ENCODE data around the gene NDUFS5.
"Not testable (repeated sequence)": the region's sequence is repeated elsewhere in the genome, so short reads cannot be mapped to it uniquely, and the experiment has no call there.

Gene NDUFS5

GRCh38 chr1:39065542-39065941 is 39.4 kb downstream of the NDUFS5 start:
- no peak for DNase-seq

DNA sequence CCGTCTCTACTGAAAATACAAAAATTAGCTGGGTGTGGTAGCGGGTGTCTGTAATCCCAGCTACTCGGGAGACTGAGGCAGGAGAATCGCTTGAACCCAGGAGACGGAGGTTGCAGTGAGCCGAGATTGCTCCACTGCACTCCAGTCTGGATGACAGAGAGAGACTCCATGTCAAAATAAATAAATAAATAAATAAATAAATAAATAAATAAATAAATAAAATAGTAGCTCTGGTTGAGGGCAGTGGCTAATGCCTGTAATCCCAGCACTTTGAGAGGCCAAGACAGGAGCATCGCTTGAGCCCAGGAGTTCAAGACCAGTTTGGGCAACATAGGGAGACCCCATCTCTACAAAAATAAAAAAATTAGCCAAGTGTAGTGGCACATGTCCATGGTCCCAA is 42.1 kb downstream of the NDUFS5 start:
- DNase-seq, result not testable (repeated sequence)

DNA sequence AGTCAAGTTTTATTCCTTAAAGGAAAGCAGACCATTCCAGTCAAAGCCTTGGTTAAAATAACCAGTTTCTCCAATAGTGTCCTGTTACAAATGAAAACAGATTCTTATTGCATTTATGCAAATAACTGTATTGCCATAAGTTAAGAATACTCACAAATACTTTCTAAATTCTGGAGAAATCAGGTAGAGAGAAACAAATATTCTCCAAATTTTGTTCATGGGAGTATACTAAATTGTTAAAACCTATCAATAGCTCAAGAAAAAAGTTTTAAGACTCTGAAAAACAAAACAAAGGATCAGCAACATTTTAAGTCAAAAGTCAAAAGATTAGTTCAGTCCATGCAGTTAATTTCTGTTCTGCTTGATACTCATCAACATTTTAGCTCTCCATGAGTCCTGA is 45.4 kb downstream of the NDUFS5 start:
- DNase-seq, result not testable (repeated sequence)

DNA sequence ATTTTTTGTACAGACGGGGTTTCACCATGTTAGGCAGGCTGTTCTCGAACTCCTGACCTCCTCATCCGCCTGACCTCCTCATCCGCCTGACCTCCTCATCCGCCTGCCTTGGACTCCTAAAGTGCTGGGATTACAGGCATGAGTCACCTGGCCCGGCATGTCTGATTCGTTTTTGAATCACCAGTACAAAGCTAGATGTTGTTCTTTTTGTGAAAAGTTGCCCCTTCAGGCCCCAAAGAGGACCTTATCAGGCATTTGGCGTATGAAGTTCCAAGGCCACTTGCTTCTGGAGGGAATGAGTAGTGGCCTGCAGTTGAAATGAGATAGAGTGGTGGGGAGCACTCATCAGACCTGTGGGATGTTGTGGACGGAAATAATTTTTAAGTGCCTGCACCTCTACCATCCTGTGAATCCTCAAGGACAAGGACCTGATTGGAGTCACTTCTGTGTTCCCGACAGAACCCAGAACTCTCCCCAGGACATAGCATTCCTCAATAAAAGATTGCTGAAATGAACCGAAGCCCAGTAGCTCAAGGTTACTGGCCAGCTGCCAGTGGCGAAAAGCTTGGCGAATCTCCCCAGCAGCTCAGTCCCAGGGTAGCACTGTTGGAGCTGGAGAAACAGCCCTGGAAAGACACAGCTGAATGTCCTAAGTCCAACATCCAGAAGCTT is 50.1 kb downstream of the NDUFS5 start:
- no peak for DNase-seq

GRCh38 chr1:39076799-39077148 is 50.6 kb downstream of the NDUFS5 start:
- DNase-seq, result no peak

GRCh38 chr1:39080269-39080826 is 54.2 kb downstream of the NDUFS5 start:
- DNase-seq, result no peak

DNA sequence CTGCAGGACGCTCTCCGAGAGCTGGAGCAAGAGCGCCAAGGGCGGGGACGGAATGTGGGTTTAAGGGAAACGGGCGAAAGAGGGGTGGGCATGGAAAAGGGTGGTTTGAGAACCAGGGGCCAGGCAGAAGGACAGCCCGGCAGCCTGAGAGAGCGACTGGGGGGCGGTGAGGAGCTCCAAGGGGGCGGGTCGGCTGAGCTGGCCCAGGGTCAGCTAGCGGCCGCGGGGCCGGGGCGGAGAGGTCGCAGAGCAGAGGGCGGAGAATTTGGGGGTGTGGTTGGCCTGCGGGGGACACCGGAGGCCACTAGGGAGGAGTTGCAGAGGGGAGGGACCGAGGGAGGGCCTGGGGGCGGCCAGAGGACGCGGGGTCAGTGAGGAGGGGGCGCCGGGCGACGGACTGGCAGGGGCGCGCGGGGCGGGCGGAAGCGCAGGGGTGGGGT is 54.7 kb downstream of the NDUFS5 start:
- no peak for DNase-seq

- peak; percentile 44 for DNase-seq
Measured at GRCh38 chr1:39081271-39082009, 55.3 kb downstream of the NDUFS5 start.

GRCh38 chr1:39082010-39082799 is 56.1 kb downstream of the NDUFS5 start:
- DNase-seq, result no peak

- DNase-seq, result no peak
Measured at GRCh38 chr1:39082811-39083576, 56.8 kb downstream of the NDUFS5 start.

- DNase-seq, result no peak
Measured at GRCh38 chr1:39084191-39084590, 58.0 kb downstream of the NDUFS5 start.
